Natural killer cell (primary cell): ENCODE measurements around the gene SSBP2. TPM values are rescaled to one million over a fixed set of nuclear protein-coding genes. Genes with fewer than 3 reads are reported as not detected.
"Not testable (repeated sequence)": the region's sequence is repeated elsewhere in the genome, so short reads cannot be mapped to it uniquely, and the experiment has no call there.

Source experiments
- ATAC-seq, 3 donors: fragments of 150-1000 bp in 2 of 3; fragments of 200-7000 bp in 1 of 3; cut with Tn5 transposase; 1 replicate in 1 of 3; 2 replicates in 2 of 3; pipeline ENCODE4 v1.10.0; 2021; ENCODE audit warnings: mild to moderate bottlenecking in 2 of 3, moderate library complexity in 2 of 3
- DNase-seq, 2 donors: peaks; one replicate each; pipeline versions ENCODE4 v3.0.0 to v3.0.0-alpha.2; 2013 to 2021; ENCODE audit warnings: mixed read lengths in 1 of 2
- H3K27ac ChIP-seq: one replicate; pipeline ENCODE4 v1.5.1; 2013; ENCODE audit warnings: mild to moderate bottlenecking, low read length
- H3K27me3 ChIP-seq: one replicate; pipeline ENCODE4 v1.6.1; 2013; ENCODE audit warnings: low read length; ENCODE audit not compliant: control insufficient read depth, insufficient read depth
- H3K36me3 ChIP-seq: one replicate; pipeline ENCODE4 v1.6.1; 2013; ENCODE audit warnings: low read length; ENCODE audit not compliant: control insufficient read depth, insufficient read depth
- H3K4me1 ChIP-seq: one replicate; pipeline ENCODE4 v1.6.1; 2013; ENCODE audit warnings: low read length; ENCODE audit not compliant: control insufficient read depth, insufficient read depth
- H3K4me3 ChIP-seq: one replicate; pipeline ENCODE4 v1.5.1; 2013; ENCODE audit warnings: low read length
- H3K9me3 ChIP-seq: one replicate; pipeline ENCODE4 v1.6.1; 2013; ENCODE audit warnings: low read length; ENCODE audit not compliant: control insufficient read depth, insufficient read depth
- H3K27ac Mint-ChIP-seq, 2 donors: one replicate each; pipeline ENCODE4 v1.8.0; 2022; ENCODE audit warnings: mild to moderate bottlenecking in 2 of 2, mixed read lengths in 2 of 2, moderate library complexity in 1 of 2
- H3K27me3 Mint-ChIP-seq, 2 donors: one replicate each; pipeline ENCODE4 v1.8.0; 2022; ENCODE audit warnings: low read depth in 2 of 2, mixed read lengths in 2 of 2
- H3K36me3 Mint-ChIP-seq: one replicate; pipeline ENCODE4 v1.8.0; 2022; ENCODE audit warnings: mixed read lengths
- H3K4me1 Mint-ChIP-seq, 2 donors: one replicate each; pipeline ENCODE4 v1.8.0; 2022; ENCODE audit warnings: mixed read lengths in 2 of 2
- H3K4me3 Mint-ChIP-seq: one replicate; pipeline ENCODE4 v1.8.0; 2022; ENCODE audit warnings: mild to moderate bottlenecking, moderate library complexity, mixed read lengths
- H3K9me3 Mint-ChIP-seq, 2 donors: one replicate each; pipeline ENCODE4 v1.8.0; 2022; ENCODE audit warnings: mixed read lengths in 2 of 2
- CTCF ChIP-seq: fragments of 200-600 bp; IDR thresholded peaks from one replicate; pipeline ENCODE4 v1.8.0; 2022; ENCODE audit warnings: antibody characterized with exemption
- WGBS: methylation state at CpG from one replicate; pipeline ENCODE4 v1.1.7; 2013; ENCODE audit warnings: missing lambda C conversion rate; ENCODE audit not compliant: insufficient coverage; 5-methylcytosine and 5-hydroxymethylcytosine counted together
- intact Hi-C: fragments of 100-400 bp; cut with micrococcal nuclease; formaldehyde crosslinking; loops from one replicate; pipeline ENCODE4 v1.14.2; 2022
- total RNA-seq, 4 donors: library from RNA; stranded (reverse); fragments of 120-200 nt in 1 of 4; gene quantifications; one replicate each; pipeline versions ENCODE4 v1.2.3 to v1.2.4, GENCODE V29; 2013 to 2022

Gene SSBP2
- total RNA-seq, 3 donors from 2014 or later (not counting 1 experiment from before 2014, with no cell fraction given): 13.1 to 17.3 (median 14.8) TPM

- no peaks in the 10 kb centered on the region for H3K36me3 ChIP-seq
- no peaks in the 10 kb centered on the region for H3K36me3 Mint-ChIP-seq
- H3K27me3 Mint-ChIP-seq: no peaks in the 10 kb centered on the region
- H3K4me3 Mint-ChIP-seq: peak overlapping the region; percentile 23
- DNase-seq: peak in 1 of 2 donors; percentile 74
- H3K4me1 ChIP-seq: no peaks in the 10 kb centered on the region
- no peak overlapping the region for H3K4me3 ChIP-seq
- H3K9me3 ChIP-seq: no peaks in the 10 kb centered on the region
- peak overlapping the region in 1 of 2 donors; percentile 44 for H3K27ac Mint-ChIP-seq
- H3K4me1 Mint-ChIP-seq: no peaks in the 10 kb centered on the region
- H3K27me3 ChIP-seq: no peaks in the 10 kb centered on the region
- H3K9me3 Mint-ChIP-seq: peaks cover 0 to 2% of the 10 kb centered on the region in 2 donors
- ATAC-seq: peak; percentile 93 to 99 (median 95)
- WGBS: 18% methylated on average over 2 of the region's 2 CpGs
- intact Hi-C loops: loop anchor here (1.0 to 5.0 kb wide), 4 partner anchors 331 to 659 kb away; no protein-coding TSS in a partner anchor
- H3K27ac ChIP-seq: no peak overlapping the region
- TF ChIP-seq CTCF: peak; percentile 67
These were observed 243.9 kb downstream of the SSBP2 start for GRCh38 chr5:81506900-81507588.

DNA sequence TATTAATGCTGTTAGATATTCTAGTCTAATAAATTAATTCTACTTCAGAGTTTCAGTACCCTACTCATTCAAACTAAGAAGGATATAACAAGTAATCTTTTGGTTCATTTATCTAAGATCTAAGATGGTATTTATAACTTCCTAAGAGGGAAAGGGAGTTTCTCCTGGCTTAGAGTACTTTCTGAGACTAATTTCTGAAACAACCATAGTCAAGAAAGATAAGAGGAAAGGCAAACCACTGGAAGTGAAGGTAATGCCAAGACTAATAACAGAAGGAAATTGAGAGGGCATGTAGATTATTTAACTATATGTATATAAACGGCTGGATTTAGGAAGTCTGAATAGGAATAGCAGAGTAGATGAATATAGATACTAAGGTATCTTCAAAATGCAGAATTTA is 244.5 kb downstream of the SSBP2 start:
- TF ChIP-seq CTCF: no peak
- Mint-ChIP-seq H3K27me3 (no peaks in the 10 kb centered on the region), H3K4me3 (no peak overlapping the region), H3K9me3 (peaks cover 0 to 2% of the 10 kb centered on the region in 2 donors), H3K36me3 (no peaks in the 10 kb centered on the region), H3K4me1 (no peaks in the 10 kb centered on the region), H3K27ac (peak overlapping the region in 1 of 2 donors; percentile 44)
- Histone ChIP-seq H3K27ac (no peak overlapping the region), H3K27me3 (no peaks in the 10 kb centered on the region), H3K36me3 (no peaks in the 10 kb centered on the region), H3K4me3 (no peak overlapping the region), H3K4me1 (no peaks in the 10 kb centered on the region), H3K9me3 (no peaks in the 10 kb centered on the region)
- WGBS: no CpG with 5 or more reads among the region's 1 CpG
- ATAC-seq: no peak
- no peak for DNase-seq
- intact Hi-C loops: loop anchor here (5.0 kb wide), 1 partner anchor 346 kb away; no protein-coding TSS in a partner anchor

GRCh38 chr5:81505672-81506071 is 245.2 kb downstream of the SSBP2 start:
- Mint-ChIP-seq H3K27me3 (no peaks in the 10 kb centered on the region), H3K9me3 (peaks cover 0 to 2% of the 10 kb centered on the region in 2 donors), H3K4me1 (no peaks in the 10 kb centered on the region), H3K36me3 (no peaks in the 10 kb centered on the region), H3K4me3 (peak overlapping the region; percentile 47), H3K27ac (peak overlapping the region; percentile 27 to 44)
- no peaks in the 10 kb centered on the region for H3K9me3 ChIP-seq
- no peaks in the 10 kb centered on the region for H3K27me3 ChIP-seq
- peak overlapping the region; percentile 1 for H3K27ac ChIP-seq
- intact Hi-C loops: loop anchor here (5.0 kb wide), 1 partner anchor 347 kb away; no protein-coding TSS in a partner anchor
- no peaks in the 10 kb centered on the region for H3K4me1 ChIP-seq
- H3K4me3 ChIP-seq: no peak overlapping the region
- no CpG with 5 or more reads among the region's 1 CpG for WGBS
- DNase-seq (no peak), ATAC-seq (no peak)
- H3K36me3 ChIP-seq: no peaks in the 10 kb centered on the region
- no peak for TF ChIP-seq CTCF

DNA sequence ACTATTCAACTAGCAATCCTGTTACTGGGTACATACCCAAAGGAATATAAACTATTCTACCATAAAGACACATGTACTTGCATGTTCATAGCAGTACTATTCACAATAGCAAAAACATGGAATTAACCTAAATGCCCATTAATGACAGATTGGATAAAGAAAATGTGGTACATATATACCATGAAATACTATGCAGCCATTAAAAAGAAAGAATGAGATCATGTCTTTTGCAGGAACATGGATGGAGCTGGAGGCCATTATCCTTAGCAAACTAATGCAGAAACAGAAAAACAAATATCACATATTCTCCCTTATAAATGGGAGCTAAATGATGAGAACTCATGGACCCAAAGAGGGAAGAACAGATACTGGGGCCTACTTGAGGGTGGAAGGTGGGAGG is 247.3 kb downstream of the SSBP2 start:
- H3K9me3 ChIP-seq, ATAC-seq, H3K27me3 Mint-ChIP-seq, H3K36me3 ChIP-seq, H3K27ac Mint-ChIP-seq, H3K27ac ChIP-seq, DNase-seq, H3K4me1 Mint-ChIP-seq, H3K36me3 Mint-ChIP-seq, H3K4me3 Mint-ChIP-seq, H3K27me3 ChIP-seq, H3K4me3 ChIP-seq, intact Hi-C loops, H3K9me3 Mint-ChIP-seq, H3K4me1 ChIP-seq: not testable (repeated sequence)
